ENCODE results near the gene NEK6. TPM values are rescaled to one million over a fixed set of nuclear protein-coding genes. Genes with fewer than 3 reads are reported as not detected.

The NEK6 gene
- total and polyA plus RNA-seq, 4 donors: 19.0 to 86.2 (median 53.1) TPM

DNA sequence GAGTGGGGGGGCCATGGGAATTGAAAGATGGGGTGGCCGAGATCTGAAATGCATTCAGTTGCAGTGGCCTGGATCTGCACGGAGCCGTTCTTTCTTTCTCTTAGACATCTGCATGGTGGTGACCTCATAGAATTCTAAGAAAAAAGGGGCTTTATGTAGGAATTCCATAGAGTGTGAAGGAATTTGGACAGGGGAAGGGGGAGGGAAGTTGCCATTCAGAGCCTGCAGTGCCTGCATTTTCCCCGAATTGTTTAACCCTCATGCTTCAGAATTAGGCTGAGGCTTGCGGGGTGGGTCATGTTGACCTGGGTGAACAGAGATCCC is 4.9 kb downstream of the NEK6 start:
- H3K36me3 ChIP-seq (ENCODE audit: control insufficient read depth in 4 of 4, insufficient read depth in 4 of 4, low read length in 4 of 4): peaks cover 0 to 5% (median 0%) of the 10 kb centered on the region in 4 donors
- ATAC-seq (ENCODE audit: insufficient read depth, low FRiP score) (no peak), DNase-seq (peak; percentile 59 to 77 (median 75))
- peak overlapping the region in 1 of 2 donors; percentile 58 for H3K27ac ChIP-seq (ENCODE audit: low read depth in 1 of 2, low read length in 1 of 2)
- no peaks in the 10 kb centered on the region for H3K27me3 ChIP-seq (ENCODE audit: control insufficient read depth in 3 of 3, insufficient read depth in 3 of 3, low read length in 2 of 3)
- TF ChIP-seq, protein P1, sequence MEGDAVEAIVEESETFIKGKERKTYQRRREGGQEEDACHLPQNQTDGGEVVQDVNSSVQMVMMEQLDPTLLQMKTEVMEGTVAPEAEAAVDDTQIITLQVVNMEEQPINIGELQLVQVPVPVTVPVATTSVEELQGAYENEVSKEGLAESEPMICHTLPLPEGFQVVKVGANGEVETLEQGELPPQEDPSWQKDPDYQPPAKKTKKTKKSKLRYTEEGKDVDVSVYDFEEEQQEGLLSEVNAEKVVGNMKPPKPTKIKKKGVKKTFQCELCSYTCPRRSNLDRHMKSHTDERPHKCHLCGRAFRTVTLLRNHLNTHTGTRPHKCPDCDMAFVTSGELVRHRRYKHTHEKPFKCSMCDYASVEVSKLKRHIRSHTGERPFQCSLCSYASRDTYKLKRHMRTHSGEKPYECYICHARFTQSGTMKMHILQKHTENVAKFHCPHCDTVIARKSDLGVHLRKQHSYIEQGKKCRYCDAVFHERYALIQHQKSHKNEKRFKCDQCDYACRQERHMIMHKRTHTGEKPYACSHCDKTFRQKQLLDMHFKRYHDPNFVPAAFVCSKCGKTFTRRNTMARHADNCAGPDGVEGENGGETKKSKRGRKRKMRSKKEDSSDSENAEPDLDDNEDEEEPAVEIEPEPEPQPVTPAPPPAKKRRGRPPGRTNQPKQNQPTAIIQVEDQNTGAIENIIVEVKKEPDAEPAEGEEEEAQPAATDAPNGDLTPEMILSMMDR (IDR thresholded peaks at IDR 0.05; ENCODE audit: control extremely low read depth, extremely low read depth): no peak
- H3K4me3 ChIP-seq: no peak overlapping the region
- 76 to 88% methylated on average over 5 of the region's 5 CpGs for WGBS, 2 donors
- H3K4me1 ChIP-seq (ENCODE audit: control insufficient read depth in 5 of 5, insufficient read depth in 5 of 5, low read length in 5 of 5): peaks cover 0 to 71% (median 44%) of the 10 kb centered on the region in 5 donors
- H3K9me3 ChIP-seq (ENCODE audit: control insufficient read depth in 4 of 4, insufficient read depth in 3 of 4, low read length in 3 of 4): no peaks in the 10 kb centered on the region
- peak overlapping the region; percentile 28 to 36 for H3K9ac ChIP-seq (ENCODE audit: insufficient read depth in 1 of 2, low read length in 2 of 2)

DNA sequence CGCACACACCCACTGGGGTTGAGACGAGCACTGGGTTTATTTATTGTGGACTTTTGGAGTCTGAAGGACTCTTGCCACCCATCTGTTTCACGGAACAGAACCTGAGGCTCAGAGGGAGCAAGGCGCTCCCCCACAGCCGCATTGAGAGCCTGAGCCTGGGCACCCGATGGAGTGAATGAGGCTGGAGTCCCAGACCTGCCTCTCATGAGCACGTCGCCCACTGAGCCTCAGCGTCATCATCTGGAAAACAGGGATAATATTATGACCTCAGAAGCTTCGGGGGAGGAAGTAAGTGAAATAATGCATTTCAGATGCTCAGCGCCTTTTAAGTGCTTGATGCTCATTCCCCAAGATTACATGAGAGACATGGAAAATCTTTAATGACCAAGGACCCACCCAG is 5.5 kb downstream of the NEK6 start:
- Histone ChIP-seq H3K9me3 (ENCODE audit: control insufficient read depth in 4 of 4, insufficient read depth in 3 of 4, low read length in 3 of 4) (no peaks in the 10 kb centered on the region), H3K27ac (ENCODE audit: low read depth in 1 of 2, low read length in 1 of 2) (no peak overlapping the region), H3K4me3 (no peak overlapping the region), H3K36me3 (ENCODE audit: control insufficient read depth in 4 of 4, insufficient read depth in 4 of 4, low read length in 4 of 4) (peaks cover 0 to 5% (median 0%) of the 10 kb centered on the region in 4 donors), H3K4me1 (ENCODE audit: control insufficient read depth in 5 of 5, insufficient read depth in 5 of 5, low read length in 5 of 5) (peaks cover 0 to 75% (median 48%) of the 10 kb centered on the region in 5 donors), H3K27me3 (ENCODE audit: control insufficient read depth in 3 of 3, insufficient read depth in 3 of 3, low read length in 2 of 3) (no peaks in the 10 kb centered on the region), H3K9ac (ENCODE audit: insufficient read depth in 1 of 2, low read length in 2 of 2) (no peak overlapping the region)
- DNase-seq: no peak
- ATAC-seq (ENCODE audit: insufficient read depth, low FRiP score): no peak
- WGBS, 2 donors: 85 to 92% methylated on average over 11 of the region's 11 CpGs
- TF ChIP-seq, protein P1 (IDR thresholded peaks at IDR 0.05; ENCODE audit: control extremely low read depth, extremely low read depth): no peak

DNA sequence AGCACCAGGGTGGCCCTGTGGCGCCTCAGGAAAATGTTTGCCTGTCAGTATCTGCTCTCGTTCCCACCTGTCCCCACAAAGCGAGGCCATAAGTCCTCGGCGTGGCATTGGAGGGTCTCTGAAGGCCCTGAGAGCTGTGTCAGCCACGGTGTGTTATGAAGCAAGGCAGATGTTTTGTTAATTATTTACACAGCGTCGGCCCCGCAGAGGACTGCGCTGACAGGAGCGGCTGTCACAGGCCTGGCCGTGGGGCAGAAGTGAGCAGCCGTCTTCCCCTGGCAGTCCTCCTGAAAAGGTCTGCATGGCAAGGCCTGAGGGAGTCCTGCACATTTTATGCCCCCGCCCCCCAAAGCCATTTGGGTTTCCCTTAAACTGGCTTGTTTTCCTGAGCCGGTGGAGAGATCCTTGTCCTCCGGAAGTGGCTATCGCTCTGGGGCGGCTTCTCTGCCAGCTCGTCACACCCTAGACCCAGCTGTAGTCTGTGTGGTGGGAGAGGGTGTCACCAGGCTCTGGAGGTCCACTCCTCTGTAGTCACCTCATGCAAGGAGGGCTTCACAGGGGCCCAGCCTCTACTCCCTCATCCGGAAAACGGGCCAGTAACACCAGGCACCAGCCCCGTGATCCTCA is 6.2 kb downstream of the NEK6 start:
- Histone ChIP-seq H3K4me1 (ENCODE audit: control insufficient read depth in 5 of 5, insufficient read depth in 5 of 5, low read length in 5 of 5) (peaks cover 0 to 78% (median 49%) of the 10 kb centered on the region in 5 donors), H3K27ac (ENCODE audit: low read depth in 1 of 2, low read length in 1 of 2) (peak overlapping the region in 1 of 2 donors; percentile 60), H3K36me3 (ENCODE audit: control insufficient read depth in 4 of 4, insufficient read depth in 4 of 4, low read length in 4 of 4) (peaks cover 0 to 5% (median 0%) of the 10 kb centered on the region in 4 donors), H3K9ac (ENCODE audit: insufficient read depth in 1 of 2, low read length in 2 of 2) (peak overlapping the region in 1 of 2 donors; percentile 28), H3K9me3 (ENCODE audit: control insufficient read depth in 4 of 4, insufficient read depth in 3 of 4, low read length in 3 of 4) (no peaks in the 10 kb centered on the region), H3K27me3 (ENCODE audit: control insufficient read depth in 3 of 3, insufficient read depth in 3 of 3, low read length in 2 of 3) (no peaks in the 10 kb centered on the region), H3K4me3 (no peak overlapping the region)
- WGBS, 2 donors: 64 to 80% methylated on average over 22 of the region's 22 CpGs
- ATAC-seq (ENCODE audit: insufficient read depth, low FRiP score): no peak
- peak; percentile 47 to 74 (median 65) for DNase-seq
- TF ChIP-seq, protein P1 (IDR thresholded peaks at IDR 0.05; ENCODE audit: control extremely low read depth, extremely low read depth): no peak
